ENCODE results near the gene IFNL2.
"Not testable (repeated sequence)": the region's sequence is repeated elsewhere in the genome, so short reads cannot be mapped to it uniquely, and the experiment has no call there.

Gene IFNL2

DNA sequence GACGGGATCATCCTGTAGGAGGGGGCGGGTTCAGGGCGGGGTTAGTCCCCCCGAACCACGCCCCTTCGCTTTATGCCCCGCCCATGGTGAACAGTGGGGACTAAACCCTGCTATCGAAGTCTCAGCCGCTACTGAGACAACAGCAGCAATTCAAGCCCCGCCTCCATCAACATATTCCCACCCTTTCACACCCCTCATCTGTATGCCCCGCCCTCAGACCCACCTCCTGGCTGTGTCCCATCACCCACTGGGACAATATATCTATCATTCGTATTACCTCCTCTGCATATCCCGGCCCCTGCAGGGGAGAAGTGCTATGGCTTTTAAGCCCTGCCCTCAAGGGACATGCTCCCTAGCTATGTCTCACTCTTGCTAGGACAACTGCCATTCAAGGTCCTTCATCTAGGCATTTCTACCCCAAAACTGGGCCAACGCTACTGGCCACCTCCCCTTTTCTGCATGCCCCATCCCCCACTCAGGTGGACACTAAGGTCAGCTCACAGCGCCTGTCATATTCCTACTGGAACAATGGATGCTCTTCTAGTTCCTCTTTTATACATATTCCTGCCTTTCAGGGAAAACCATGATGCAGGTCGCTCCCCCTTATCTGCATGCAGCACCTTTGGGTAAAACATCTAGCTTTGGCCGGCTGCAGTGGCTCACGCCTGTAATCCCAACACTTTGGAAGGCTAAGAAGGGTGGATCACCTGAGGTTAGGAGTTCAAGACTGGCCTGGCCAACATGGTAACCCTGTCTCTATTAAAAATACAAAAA, 40.5 kb downstream of the IFNL2 start:
- TF ChIP-seq GATA1 (IDR thresholded peaks at IDR 0.05; ENCODE audit: low read depth, low read length) = no peak
- no peak for TF ChIP-seq POLR2A (IDR thresholded peaks at IDR 0.05; ENCODE audit: low read length)
- peak; percentile 46 to 49 for DNase-seq

DNA sequence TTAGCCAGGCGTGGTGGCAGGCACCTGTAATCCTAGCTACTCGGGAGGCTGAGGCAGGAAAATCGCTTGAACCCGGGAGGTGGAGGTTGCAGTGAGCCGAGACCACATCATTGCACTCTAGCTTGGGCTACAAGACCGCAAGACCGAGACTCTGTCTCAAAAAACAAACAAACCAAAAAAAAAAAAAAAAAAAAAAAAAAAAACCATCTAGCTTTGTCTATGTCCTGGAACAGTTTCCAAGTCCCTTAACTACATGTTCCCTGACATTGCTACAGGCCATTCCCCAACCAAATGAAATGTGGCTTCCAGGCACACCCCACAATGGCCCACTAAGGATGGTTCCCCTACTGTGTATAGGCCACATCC, 41.1 kb downstream of the IFNL2 start:
- not testable (repeated sequence) for DNase-seq

DNA sequence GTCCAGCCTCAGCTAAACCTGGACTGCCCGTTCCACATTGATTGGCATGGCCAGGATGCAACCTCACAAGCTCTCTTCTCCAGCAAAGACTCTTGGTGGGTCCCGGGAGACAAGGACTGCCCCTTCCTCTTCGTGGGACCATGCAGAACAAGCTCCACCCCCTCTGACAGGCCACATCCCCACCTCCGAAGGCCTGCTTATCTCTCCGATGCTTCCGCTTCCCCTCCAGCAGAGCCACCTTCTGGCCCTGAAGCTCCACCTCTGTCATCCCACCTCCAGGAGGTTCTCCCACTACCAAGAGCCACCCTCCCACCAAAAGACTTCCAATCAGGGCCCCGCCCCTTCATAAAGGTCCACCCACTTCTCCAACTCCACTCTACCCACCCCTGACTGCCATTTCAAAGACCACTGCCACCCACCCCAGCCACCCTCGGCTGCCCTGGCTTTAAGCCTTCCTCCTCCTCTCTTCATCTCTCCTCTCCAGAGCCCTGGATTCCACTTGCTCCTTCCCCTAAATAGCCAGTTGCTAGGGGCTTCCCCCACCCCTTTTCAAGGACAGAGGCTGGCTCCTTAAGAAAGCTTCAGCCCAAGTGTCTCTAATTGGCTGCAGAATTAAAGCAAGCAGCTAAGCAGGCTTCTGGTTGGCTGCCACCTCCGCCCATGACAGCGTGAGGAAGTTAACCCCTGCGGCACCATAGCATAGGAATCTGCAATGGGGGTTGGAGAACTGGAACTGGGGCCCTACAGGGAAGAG, 42.5 kb downstream of the IFNL2 start:
- TF ChIP-seq GATA1 (IDR thresholded peaks at IDR 0.05; ENCODE audit: low read depth, low read length) (no peak), POLR2A (IDR thresholded peaks at IDR 0.05; ENCODE audit: low read length) (no peak)
- no peak for DNase-seq

DNA sequence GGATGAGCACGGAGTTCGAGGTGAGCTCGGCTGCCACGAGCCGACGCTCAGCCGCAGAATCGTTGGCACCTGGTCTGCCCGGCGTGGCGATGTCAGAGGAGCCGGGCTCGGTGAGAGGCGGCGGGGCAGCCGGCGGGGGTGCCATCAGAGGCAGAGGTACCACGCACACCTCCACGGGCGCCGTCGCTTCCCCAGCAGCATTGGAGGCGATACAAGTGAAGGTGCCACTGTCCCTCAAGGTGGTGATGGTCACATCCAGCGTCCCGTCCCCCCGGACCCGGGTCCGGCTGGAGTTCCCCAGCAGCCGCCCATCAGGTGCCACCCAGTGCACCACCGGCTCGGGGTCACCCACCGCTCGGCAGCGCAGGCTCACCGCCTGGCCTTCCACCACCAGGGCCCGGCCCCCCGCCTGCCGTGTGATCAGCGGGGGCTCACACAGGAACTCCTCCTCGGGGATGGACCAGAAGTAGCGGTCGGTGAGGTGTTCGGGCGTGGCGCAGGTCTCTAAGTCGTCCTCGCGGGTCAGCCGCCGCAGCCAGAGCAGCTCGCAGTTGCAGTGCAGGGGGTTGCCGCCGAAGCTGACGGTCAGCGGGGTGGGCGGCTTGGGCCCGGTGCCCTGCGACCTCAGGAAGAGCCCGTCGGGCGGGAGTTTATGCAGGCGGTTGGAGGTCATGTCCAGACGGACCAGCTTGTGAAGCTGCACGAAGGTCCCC, 46.0 kb downstream of the IFNL2 start:
- no peak for TF ChIP-seq GATA1 (IDR thresholded peaks at IDR 0.05; ENCODE audit: low read depth, low read length)
- no peak for TF ChIP-seq POLR2A (IDR thresholded peaks at IDR 0.05; ENCODE audit: low read length)
- no peak for DNase-seq

DNA sequence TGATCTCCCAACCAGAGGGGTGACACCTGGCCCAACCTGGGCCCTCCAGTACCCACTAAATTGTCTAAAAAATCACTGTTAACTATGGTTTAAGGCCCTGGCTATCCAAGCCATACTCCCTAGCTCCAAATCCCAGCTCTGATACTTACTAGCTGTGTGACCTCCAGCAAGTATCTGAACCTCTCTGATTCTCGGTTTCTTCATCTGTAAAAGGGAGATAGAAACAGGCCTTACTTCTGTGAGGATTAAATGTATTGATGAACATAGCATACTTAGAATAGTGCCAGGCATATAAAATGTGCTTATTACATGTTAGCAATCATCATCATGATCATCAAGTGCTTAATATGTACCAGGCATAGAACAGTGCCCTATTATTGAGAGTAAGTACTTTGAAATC, 47.7 kb downstream of the IFNL2 start:
- no peak for DNase-seq
- TF ChIP-seq GATA1 (IDR thresholded peaks at IDR 0.05; ENCODE audit: low read depth, low read length) (no peak), POLR2A (IDR thresholded peaks at IDR 0.05; ENCODE audit: low read length) (no peak)

DNA sequence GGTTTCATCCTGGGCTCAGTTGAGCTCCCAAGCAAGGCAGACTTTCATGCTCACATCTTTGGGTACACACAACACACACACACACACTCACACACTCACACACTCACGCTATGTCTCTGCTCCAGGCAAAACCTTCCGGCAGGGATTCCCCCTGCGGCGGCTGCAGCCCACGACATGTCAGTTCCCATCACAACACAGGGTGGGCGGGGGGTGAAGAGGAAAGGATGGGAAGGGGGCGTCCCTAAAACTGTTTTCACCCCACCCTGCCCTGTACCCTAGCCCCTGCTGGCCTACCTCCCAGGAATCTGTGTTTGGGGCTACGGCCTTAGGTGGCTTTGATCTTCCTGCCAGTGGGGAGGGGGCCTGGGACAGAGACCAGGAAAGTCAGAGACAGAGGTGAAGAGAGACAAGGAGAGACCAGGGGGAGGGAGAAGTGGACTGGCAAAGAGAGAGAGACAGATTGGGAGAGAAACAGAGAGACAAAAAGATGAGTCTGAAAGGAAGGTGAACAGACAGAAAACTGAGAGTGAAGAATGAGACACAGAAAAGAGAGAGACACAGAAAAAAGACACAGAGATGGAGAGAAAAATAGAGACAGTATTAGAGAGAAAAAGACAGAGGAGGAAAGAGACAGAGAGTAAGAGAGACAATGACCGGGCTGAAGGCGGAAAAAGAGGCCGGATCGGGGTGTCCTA, 48.6 kb downstream of the IFNL2 start:
- no peak for DNase-seq
- no peak for TF ChIP-seq POLR2A (IDR thresholded peaks at IDR 0.05; ENCODE audit: low read length)
- TF ChIP-seq GATA1 (IDR thresholded peaks at IDR 0.05; ENCODE audit: low read depth, low read length) = no peak

DNA sequence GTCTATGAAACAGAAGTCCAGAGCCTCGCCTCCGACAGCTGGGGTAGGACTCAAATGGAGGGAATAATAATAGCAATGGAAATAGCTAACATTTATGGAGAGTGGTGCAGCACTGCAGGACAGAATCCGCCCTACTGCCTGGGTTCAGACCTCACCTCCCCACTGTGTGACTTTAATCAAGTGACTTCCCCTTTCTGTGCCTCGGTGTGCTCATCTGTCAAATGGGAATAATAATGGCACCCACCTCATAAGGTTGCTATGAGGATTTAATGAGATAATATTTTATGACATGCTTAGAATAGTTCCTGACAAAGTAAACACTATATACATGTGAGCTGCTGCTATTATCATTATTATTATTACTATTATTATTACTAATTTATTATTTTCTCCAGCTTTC, 49.3 kb downstream of the IFNL2 start:
- DNase-seq = no peak
- TF ChIP-seq GATA1 (IDR thresholded peaks at IDR 0.05; ENCODE audit: low read depth, low read length) (no peak), POLR2A (IDR thresholded peaks at IDR 0.05; ENCODE audit: low read length) (no peak)

DNA sequence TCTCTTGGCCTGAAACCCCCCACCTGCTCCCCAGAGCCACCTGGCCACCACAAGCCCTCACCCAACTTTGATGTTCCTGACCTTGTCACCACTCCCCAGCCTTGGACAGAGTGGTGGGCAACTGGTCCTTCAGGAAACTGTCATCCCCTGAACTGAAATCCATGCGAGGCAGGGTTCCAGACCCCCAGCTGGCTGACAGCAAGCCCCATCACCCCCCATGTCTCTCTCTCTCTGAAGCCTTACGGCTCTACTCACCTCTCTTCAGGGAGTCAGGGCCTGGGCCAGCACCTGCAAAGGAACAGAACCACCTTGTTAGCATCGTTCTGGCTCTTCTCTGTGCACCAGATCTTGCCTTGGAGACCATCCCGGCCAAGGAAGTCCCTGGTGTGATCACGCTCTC, 49.9 kb downstream of the IFNL2 start:
- DNase-seq = no peak
- TF ChIP-seq GATA1 (IDR thresholded peaks at IDR 0.05; ENCODE audit: low read depth, low read length) = no peak
- TF ChIP-seq POLR2A (IDR thresholded peaks at IDR 0.05; ENCODE audit: low read length) = no peak

DNA sequence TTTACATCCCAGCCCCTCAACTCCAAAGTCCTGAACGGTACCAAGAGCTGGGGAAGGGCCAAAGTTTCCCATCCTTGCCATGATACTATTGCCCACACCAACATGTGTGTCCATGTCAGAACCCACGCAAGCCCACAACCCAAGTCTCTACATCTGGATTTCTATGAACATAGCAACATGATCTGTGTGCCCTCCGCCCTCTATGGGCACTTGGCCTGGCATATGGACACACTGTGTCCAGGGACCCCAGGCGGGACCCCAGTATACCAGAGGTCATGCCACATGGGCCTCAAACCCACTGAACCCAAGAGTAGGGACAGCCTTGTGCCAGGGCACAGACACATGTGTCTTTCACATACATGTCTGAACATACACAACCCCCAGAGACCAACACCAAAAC, 50.5 kb downstream of the IFNL2 start:
- no peak for DNase-seq
- TF ChIP-seq POLR2A (IDR thresholded peaks at IDR 0.05; ENCODE audit: low read length) = no peak
- no peak for TF ChIP-seq GATA1 (IDR thresholded peaks at IDR 0.05; ENCODE audit: low read depth, low read length)

DNA sequence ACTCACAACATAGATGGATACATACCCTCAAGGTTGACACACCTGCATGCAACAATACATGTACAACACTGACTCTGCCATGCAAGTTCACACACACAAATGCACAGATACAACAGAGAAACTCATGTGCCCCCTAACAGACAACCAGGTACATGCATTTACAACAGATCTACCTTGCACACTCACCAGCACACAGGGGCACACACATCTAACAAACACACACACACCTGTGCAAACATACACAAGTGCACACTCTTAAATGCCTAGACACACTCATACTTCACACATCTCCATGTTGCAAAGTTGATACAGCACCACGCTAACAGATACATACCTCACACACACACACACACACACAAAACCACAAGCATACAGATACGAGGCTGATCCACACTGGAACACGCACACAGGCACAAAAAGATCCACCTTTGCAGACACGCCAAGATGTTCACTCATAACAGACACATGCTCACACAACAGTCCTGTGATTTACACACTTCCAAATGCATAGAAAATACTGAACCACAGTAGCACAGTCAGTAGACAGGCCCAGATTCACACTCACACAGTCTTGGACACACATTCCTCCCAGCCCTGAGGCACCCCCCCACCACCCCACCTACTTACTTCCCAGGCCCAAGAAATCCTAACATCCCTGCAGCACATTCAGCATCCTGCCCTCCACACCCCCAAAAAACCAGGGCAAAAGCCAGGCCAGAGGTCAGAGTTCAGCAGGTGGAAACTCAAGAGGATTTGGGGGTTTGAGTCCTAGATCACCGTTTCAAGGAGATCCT, 51.1 kb downstream of the IFNL2 start:
- no peak for DNase-seq
- TF ChIP-seq POLR2A (IDR thresholded peaks at IDR 0.05; ENCODE audit: low read length) (no peak), GATA1 (IDR thresholded peaks at IDR 0.05; ENCODE audit: low read depth, low read length) (no peak)
